ENCODE measurements around the gene CD96.

Gene CD96

DNA sequence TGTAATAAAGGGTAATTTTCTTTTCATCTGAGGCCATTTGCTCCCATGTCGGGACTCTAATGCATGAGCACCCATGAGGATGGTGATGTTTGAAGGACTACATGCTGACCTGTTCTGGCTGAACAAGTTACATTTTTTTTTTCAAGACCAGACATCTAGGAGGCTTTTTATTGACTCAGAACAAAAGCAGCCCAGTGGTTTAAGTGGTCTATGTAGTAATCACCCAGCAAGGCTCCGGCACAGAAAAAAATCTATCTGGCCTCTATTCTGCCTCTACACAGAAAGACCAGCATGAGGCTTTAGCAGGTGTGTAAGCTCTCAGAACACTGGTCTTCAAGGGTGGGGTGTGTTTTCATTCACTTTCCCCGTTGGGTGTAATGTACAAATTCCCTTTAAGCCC lies 148.2 kb downstream of the CD96 start:
- TF ChIP-seq, protein P1, sequence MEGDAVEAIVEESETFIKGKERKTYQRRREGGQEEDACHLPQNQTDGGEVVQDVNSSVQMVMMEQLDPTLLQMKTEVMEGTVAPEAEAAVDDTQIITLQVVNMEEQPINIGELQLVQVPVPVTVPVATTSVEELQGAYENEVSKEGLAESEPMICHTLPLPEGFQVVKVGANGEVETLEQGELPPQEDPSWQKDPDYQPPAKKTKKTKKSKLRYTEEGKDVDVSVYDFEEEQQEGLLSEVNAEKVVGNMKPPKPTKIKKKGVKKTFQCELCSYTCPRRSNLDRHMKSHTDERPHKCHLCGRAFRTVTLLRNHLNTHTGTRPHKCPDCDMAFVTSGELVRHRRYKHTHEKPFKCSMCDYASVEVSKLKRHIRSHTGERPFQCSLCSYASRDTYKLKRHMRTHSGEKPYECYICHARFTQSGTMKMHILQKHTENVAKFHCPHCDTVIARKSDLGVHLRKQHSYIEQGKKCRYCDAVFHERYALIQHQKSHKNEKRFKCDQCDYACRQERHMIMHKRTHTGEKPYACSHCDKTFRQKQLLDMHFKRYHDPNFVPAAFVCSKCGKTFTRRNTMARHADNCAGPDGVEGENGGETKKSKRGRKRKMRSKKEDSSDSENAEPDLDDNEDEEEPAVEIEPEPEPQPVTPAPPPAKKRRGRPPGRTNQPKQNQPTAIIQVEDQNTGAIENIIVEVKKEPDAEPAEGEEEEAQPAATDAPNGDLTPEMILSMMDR (IDR thresholded peaks at IDR 0.05; ENCODE audit: insufficient read depth, low read depth, low read length, missing control alignments) = no peak
- peak; percentile 56 for DNase-seq (ENCODE audit: low read depth)
- no peak overlapping the region for H3K4me3 ChIP-seq (ENCODE audit: low read depth, low read length)

DNA sequence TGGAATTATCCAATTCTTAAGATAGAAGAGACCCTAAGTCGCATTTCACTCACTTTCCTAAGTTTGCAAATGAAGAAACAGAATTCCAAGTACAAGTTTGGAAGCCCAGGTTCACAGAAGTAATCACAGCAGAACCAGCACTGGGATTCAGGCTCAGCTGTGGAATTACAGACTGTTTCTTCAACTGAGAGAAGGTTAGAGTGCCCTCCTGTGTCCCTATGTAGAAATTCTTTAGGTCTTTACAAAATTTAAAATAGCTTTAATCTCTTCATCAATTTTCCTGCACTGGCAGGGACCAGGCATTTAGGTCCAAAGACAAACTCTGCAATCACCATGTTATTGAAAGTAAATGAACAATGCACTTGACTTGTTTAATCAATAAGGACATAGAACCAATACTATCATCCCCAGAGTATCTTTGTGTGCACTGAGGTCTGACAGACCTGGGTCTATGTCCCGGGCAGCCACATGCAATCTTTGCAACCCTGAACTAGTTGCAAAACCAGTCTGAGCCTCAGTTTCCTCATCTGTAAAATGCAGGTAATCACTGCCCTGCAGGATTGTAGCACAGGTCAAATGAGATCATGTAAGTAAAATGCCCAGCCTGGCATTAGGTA lies 149.4 kb downstream of the CD96 start:
- peak; percentile 31 for DNase-seq (ENCODE audit: low read depth)
- no peak overlapping the region for H3K4me3 ChIP-seq (ENCODE audit: low read depth, low read length)
- TF ChIP-seq, protein P1 (IDR thresholded peaks at IDR 0.05; ENCODE audit: insufficient read depth, low read depth, low read length, missing control alignments) = no peak

DNA sequence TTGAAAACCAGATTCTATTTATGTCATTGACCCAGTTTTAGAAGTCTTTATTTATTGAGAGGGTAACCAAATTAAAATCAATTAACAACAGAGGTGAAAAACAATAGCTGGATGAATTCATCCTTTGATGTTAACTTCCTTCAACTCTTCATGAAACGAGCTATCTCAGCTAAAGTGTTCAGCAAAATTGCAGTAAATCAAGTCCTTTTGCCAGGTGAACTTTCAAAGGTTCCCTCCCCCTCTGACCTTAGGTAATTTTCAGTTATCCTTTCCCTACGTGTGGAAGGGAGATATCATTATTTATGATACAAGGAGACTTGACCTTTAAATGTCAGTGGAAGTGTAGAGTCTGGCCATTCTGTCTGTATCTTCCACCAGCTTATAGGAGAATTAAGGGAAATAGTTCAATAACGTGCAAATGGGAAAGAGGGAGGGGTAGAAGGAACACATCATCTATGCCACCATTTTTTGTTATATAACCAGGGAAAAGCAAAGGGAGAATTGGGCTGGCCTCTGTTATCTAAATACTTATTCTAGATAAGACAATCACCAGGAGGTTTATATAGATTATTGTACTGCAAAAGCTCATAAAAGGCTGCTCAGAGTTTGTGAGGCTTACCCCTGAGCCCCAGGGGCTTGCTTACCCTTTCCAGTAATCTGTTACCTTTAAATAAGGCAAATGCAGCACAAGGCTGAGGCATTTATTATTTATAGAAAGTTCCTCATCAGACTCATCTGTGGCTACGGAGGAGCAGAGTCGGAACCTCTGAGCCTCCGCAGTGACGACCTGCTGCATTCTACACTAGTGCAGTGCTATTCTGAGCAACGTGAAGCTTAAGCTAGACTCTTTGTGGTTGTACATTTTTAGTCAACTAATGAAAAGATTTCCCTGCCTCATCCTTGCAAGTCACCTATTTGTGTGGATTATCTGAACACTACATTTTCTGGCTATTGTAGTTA lies 150.9 kb downstream of the CD96 start:
- DNase-seq (ENCODE audit: low read depth) = no peak
- H3K4me3 ChIP-seq (ENCODE audit: low read depth, low read length) = no peak overlapping the region
- TF ChIP-seq, protein P1 (IDR thresholded peaks at IDR 0.05; ENCODE audit: insufficient read depth, low read depth, low read length, missing control alignments) = no peak

DNA sequence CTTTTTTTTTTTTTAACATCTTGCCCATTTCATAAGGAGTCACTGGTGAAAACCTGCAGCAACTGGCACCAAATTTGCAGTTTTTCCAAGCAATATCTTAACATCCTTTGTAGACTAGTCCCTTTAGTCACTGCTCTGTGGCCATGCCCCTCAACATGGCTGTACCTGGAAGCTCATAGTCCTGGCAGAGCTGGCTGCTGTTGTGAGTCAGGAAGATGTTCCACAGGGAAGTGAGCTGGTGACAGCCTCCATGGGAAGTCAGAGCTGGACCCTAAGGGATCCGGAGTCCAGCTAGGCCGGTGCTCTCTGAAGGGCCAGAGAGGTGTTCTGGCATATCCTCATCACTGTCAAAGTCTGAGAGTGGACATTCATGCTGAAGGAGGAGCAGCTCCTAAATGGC lies 152.5 kb downstream of the CD96 start:
- no peak for DNase-seq (ENCODE audit: low read depth)
- TF ChIP-seq, protein P1 (IDR thresholded peaks at IDR 0.05; ENCODE audit: insufficient read depth, low read depth, low read length, missing control alignments) = no peak
- H3K4me3 ChIP-seq (ENCODE audit: low read depth, low read length) = no peak overlapping the region

DNA sequence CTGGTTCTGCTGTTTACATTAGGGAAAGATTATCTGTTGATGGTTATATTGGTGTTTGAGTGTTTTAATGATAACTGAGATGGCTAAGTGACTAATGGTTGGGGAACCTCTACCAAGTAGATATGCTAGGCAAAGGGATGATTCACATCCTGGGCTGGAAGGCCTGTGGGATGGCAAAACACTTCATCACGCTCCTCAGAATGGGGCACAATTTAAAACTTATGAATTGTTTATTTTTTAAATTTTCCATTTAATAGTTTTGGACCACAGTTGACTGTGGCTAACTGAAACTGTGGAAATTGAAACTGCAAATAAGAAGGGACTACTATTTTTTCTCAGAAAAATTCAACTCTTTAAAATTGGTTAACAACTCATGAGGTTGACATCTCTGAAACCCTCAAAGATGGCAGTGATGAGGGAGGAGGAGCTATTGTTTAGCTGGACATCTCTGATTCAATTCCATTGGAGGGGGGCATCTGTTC lies 153.7 kb downstream of the CD96 start:
- DNase-seq (ENCODE audit: low read depth) = no peak
- no peak overlapping the region for H3K4me3 ChIP-seq (ENCODE audit: low read depth, low read length)
- TF ChIP-seq, protein P1 (IDR thresholded peaks at IDR 0.05; ENCODE audit: insufficient read depth, low read depth, low read length, missing control alignments) = no peak

DNA sequence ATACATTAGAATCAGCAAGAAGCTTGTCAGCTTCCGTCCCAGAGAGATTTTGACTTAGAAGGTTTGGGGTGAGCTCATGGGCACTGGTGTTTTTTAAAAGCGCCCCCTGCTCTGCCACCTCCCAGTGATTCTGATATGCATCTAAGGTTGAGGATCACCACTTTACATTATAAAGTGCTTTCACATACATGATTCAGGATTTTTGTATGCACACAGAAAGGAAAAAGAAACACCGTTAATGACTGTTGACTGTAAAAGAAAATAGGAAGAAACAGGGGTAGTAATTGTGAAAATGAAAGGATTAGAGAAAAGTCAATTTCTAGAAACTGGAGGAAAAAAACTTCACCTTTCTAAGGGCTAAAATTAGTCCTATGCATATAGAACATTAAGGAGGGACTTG lies 158.1 kb downstream of the CD96 start:
- DNase-seq (ENCODE audit: low read depth) = no peak
- TF ChIP-seq, protein P1 (IDR thresholded peaks at IDR 0.05; ENCODE audit: insufficient read depth, low read depth, low read length, missing control alignments) = no peak
- no peak overlapping the region for H3K4me3 ChIP-seq (ENCODE audit: low read depth, low read length)

All from GM12865 (cell line).